ENCODE data around the gene ZFAND2B.

Gene ZFAND2B

DNA sequence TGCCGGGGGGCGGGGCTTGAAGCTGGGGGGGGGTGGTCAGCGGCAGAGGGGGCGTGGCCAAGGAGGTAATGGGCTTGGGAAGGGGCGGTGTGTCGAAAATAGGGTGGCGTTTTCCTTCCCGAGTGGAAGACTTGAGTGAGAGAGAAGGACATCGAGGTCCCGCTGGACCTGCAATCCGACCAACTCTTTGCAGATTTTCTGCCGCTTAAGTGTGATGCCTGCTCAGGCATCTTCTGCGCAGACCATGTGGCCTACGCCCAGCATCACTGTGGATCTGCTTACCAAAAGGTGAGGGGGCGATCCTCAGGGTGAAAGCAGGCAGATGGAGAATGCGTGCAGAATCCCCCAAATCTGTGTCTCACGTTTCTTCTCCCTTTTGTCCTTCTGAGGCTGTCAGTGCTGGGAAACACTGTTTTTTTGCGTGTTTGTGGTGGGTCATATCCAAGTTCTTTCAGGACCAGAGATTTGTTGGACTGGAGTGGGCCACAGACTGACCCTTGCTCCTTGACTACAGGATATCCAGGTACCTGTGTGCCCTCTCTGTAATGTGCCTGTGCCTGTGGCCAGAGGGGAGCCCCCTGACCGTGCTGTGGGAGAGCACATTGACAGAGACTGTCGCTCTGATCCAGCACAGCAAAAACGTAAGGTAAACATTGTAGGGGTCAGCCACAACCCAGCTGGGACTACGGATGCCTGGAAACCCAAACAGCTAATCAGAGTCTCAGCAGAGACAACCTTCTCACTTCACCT is 727 bp downstream of the ZFAND2B start:
- FAIRE-seq: no peak

DNA sequence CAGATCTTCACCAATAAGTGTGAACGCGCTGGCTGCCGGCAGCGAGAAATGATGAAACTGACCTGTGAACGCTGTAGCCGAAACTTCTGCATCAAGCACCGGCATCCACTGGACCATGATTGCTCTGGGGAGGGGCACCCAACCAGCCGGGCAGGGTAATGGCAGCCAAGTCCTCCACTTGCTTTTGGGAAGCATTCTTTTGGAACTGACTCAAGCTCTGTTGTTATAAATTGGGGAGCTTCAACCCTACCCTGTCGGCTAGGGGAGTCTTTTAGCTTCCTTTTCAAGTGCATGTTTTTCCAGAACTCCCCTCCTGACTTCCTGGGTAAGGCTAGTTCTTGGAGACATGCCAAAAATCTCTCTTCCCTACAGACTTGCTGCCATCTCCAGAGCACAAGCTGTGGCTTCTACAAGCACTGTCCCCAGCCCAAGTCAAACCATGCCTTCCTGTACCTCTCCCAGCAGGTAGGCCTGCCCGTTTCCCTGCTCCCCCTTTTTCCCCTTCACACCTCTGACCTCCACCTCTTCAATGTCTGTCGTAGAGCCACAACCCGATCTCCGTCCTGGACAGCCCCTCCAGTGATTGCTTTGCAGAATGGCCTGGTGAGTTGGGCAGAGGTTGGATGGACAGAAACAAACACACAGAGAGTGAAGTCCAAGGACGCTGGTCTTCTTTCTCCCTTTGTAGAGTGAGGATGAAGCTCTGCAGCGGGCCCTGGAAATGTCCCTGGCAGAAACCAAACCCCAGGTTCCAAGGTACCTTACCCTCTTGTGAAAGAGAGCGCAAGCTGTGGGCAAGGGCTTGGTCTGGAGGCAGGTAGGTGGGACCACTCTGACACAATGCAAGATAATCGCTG is 1.5 kb downstream of the ZFAND2B start:
- FAIRE-seq: no peak

DNA sequence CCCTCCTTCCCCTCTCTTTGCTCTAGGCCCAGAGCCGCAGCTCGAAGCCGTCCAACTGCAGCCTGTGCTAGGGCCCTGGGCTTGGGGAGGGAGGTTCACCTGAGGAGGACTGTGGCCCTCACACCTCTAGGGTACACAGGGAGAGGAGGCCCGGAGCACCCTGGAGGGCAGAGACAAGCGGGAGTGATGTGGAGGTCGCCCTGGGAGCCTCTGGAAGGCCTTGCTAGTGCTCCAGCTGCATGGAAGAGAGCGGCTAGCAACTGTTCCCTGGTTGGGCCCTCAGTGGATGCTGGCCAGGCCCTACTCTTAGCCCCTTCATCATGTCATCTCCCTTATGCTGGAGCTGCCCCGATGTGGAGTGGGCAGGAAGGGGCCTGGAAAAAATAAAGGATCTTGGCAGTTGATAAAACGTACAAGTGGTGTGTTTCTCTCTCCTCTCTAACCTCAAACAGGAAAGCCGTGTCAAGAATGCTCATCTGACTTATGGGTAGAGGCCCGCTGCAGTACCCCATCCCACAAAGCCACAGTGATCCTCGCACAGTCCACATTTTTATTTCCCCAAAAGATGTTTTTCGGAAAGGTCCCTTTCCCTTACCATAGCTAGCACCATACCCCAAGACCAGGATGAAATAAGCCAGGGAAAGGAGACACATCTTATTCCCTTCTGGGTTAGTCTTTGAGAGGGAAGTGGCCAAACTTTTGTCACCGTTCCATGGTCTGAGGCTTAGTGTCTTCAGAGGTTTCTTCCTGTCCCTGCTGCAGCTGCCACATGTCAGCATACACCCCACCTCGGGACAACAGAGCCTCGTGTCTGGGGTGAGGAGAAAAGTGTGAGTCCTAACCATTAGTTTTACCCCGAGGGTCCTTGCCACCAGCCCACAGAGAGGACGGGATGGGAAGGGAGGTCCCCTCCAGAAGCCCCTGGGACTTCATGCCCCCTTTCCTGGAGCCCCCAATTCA is 2.9 kb downstream of the ZFAND2B start:
- FAIRE-seq: no peak

DNA sequence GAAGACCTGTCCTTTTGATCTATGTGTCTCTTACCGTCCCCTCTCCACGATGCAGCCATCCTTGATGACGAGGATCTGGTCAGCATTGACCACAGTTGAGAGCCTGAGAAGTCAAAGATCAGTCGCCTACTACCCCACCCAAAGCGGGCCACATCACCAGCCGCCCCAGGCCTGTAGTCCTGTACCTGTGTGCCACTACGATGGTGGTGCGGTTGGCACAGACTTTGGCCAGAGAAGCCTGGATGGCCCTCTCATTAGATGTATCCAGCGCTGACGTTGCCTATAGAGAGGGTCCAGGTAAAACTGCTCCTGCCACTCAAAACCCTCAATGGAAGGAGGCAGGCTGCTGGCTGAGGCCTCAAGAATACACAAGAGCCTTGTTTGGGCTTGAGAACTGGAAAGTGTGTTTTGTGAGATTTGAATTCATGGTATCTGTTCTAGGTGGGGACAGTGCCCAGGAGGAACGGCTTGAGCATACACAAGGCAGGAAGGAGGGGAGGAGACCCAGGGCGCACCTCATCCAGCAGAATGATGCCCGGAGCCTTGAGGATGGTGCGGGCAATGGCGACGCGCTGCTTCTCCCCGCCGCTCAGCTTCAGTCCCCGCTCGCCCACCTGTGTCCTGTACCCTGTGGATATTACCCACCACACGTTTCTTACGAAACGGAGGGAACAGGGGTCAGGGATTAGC is 3.8 kb downstream of the ZFAND2B start:
- FAIRE-seq: no peak

DNA sequence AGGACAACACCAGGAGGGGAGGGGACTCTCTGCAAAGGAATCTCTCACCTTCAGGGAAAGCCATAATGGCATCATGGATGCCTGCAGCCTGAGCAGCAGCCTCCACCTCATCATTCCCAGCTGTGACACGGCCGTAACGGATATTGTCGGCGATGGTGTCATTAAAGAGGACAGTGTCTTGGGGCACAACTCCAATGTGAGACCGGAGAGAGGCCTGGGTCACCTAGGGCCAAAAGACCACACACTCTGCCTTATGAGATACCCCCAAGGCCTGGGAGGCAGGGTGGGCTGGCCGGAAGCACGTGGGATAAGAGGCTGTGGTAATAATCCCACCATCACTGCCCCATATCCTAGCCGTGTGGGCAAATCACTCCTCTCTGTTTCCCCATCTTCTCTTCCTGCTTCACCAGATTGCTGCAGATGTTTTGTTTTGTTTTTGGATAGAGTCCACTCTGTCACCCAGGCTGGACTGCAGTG is 4.3 kb downstream of the ZFAND2B start:
- no peak for FAIRE-seq

DNA sequence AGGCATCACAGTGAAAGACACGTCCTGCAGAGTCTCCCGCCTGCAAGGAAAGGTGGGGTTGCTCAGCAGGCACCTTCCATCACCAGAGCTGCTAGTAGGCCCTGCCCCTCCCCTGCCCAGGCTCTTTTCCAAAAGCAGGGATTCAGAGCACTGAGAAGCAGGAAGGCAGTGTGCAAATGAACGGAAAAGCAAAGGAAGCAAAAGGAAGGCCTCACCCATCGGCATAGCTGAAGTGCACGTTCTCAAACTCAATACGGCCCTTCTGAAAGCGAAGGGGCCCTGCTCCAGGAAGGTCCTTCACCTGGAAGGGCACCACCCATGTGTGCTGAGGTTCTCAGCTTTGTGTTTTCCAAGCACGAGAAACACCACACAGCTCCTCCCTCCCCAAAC is 6.4 kb downstream of the ZFAND2B start:
- no peak for FAIRE-seq

DNA sequence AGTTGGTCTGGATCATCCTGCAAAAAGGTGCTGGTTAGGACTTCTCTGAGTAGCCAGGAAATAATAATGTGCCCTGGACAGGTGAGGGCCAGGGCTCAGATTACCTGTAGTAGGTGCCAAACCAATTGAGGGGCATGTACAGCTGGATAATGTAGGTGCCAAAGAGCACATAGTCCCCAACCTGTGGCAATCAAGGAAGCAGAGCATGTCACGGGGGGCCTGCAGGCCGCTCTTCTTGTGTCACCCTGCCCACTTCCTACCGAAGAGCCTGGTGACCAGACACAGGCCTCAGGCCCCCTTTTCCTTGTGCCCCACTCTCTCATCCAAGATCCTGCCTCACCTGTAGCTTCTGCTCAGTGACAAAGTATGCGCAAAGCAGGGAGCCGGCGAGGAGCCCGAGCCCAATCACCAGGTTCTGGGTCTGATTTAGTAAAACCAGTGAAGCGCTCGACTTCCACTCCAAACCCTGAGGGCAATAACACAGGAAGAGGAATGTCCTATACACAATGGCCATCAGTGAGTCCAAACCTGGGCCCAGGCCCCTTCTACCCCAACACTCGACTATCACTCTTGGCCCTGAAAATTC is 7.0 kb downstream of the ZFAND2B start:
- no peak for FAIRE-seq

DNA sequence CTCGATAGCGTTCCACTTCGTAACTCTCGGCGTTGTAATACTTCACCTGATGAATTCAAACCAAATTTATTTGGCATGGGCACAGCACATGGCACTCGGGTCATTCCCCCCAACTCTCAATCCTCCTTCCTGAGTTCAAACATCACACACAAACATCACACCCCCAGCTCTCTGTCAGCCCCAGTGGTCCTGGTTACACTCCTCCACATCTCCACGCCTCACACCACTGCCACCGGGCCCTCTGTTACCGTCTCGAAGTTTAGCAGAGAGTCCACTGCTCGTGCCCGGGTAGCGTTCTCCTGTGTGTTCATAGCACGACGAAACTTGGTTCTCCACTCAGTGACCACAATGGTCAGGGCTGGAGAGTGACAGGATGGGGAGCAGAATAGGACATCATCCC is 7.6 kb downstream of the ZFAND2B start:
- no peak for FAIRE-seq

DNA sequence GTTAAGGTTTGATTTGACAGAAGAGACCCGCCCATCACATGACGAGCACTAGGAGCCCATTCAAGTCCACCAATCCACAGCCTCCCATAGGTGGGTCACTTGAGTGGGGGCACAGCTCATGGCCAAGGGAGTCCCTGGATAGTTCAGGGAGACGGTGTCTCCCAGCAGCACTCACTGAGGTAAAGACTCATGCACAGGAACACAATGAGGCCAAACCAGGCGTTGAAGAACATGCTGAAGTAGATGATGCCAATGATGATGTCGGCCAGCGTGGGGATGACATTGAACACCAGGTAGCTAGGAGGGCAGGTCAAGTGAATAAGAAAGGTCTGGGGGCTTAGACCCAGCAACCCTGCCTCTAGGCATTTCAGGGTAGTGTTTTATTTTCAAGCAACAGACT is 8.2 kb downstream of the ZFAND2B start:
- no peak for FAIRE-seq

DNA sequence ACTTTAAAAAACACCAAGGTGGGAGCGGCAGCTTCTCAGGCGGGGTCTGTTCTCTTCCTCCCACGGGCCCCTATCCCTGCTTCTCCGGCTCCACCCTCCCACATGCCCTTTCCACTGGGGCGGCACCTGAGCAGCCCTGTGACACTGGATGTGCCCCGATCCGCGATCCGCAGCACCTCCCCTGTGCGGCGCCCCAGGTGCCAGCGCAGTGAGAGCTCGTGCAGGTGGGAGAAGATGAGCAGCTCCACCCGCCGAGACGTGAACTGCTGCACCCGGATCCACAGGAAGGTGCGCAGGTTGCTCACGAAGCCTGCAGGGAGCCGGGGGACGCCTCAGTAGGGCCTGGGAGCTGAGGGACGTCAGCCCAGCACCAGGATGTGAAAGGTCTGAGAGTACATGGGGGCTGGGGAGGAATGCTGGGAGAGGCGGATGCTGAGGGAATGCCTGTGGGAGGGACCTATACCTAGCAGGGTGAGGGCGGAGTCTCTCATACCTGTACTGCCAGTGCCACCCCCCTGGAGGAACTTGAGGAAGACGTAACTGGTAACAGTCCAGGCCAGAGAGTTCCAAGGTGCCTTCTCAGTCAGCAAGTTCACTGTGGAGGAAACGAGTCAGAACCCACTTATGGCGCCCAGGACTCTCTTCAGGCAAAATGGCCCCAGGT is 9.4 kb downstream of the ZFAND2B start:
- FAIRE-seq: no peak

DNA sequence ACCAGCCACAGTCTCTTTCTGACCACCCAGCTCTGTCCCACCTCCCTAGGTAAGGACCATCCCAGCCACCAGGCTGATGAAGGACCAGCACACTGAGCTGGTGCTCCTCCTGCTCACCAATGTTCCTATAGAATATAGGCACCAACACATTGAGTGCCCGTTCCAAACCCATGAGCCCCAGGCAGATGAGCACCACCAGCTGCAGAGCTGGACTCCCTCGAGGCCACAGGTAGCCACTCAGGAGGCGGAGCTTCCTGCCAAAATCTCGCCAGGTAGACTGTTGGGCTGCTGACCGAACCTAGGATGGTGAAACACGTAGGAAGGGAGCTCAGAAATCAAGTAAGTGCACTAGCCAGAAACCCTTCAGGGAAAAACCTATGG is 9.9 kb downstream of the ZFAND2B start:
- FAIRE-seq: no peak

DNA sequence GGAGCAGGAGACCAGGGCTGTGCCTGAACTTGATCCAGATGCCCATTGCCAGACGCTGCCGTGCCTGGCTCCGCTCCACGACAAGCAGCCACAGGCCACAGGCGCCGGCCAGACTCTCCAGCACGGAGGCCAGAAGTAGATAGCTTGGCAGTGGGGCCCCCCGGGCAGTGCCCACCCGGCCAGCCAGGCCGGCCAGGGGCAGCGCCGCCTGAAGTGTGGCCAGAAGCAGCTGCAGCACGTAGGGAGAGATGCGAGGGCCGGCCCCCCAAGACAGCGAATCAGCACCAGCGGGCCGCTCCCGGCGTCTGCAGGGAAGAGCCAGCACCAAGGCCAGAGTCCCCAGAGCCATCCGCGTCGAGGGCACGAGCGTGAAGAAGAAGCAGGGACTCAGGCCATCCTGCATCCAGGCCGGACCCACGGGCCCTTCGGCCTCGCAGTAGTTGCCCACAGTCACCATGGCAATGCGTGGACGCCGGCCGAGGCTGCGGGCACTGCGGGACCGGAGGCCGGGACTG is 11.7 kb downstream of the ZFAND2B start:
- FAIRE-seq: no peak

DNA sequence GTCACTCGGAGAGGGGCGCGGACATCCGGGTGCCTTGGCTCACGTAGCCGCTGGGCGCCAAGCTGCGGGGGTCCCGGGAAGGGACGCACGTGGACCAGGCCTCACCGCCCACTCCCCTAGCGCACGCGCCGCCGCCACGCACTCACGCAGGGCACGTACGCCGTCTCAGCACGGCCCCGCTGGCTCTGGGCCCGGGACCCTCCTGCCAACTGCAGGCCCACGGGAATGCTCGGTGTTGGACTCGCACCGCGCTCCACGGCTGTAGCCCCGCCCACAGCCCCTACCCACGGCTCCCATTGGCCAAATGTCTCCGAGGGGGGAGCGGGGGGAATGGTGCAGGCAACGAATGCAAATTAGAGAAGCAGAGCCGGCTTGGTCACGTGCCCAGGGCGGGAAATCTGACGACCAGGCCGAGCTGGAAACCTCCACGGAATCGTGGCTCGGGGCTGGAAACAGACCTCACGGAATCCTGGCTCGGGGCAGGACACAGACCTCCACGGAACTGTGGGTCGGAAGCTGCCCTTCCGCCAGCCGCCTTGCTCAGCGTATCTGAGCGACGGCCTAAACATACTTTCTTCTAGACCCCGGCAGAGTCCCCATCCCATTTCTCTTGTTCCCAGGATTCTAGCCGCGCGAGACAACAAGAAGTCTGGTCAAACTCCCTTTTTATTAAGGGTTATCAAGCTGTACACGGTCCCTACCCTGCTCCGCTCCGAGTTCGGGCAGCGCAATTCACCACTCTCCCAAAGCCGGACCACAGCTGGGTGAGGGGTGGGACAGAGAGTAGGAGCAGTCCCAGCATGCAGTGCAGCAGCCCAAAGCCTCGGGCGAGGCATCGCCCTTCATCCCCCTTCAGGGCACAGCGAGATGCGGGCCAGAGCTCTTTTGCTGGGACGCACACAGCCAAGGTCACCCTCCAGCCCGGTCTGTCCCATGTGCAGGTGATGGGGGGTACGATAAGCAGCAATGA is 12.4 kb downstream of the ZFAND2B start, which contains the start of gene ABCB6:
Gene ABCB6 (minus strand): TSS at position 227 of the 970 bp plus-strand sequence. CDS start 285 bp downstream, outside the sequence.
- FAIRE-seq: no peak

DNA sequence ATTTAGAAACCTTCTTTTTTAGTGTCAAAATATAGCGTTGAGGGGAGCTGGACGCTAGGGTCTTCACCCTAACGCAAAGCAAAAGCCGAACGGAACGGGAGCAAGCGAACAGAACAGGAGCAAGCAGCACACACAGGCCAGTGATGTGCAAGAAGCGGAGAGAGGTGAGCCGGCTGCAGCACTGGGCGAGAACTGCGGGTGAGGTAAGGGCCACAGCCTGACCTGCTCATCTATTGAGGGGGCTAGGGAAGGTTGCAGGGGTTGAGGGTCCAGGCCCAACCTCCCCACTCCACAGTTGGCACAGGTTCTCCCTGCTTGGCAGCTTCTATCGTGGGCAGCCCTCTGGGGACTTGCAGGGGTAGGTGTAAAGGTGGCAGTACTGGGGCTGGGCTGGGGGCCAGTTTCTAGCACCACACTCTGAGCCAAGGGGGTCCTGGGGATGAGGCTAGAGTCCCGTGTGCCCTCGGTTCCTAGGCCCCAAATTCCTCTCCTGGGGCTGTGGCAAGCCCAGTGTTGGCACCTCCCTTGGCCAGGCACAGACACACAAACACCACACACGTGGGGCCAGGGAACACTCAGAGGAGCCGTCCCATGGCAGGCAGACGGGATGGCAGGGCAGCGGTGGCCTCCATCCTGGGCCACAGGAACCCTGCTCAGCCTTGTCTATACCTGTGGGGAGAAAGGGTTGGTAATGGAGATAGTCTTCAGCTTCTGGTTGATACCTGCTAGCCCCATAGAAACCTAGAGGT is 13.4 kb downstream of the ZFAND2B start:
- no peak for FAIRE-seq

DNA sequence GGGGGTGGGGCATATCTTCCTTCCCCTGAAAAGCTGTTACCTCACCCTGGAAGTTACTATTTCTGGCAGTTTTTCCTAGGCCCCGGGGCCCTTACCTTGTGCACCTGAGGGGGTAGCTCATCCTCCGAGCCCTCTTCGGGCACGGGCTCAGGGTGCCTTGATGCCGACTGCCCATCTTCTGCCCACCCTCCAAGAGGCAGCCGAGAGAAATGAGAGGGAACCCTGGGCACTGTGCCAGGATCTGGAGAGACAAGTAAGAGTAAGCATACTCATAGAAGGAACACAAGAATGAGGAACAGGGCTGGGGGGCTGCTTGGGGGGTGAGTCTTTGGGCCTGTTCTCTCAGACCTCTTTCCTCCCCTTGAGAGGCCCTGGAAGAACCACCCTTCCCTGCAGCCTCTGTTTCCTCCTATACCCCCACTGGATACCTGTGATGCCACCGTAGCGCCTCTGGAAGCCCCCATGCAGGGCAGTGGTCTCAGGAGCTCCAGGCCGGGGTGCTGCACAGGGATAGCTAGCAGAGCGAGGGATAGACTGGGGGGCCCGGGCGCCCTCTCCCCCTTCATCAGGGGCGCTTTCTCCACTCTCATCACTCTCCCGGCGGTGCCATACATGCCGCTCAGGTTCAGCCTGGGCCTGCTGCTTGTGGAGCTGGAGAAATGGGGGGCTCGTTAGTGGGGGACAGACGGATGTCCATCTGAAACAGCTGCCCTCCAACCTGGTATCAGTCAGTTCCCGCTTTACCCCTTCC is 14.2 kb downstream of the ZFAND2B start:
- FAIRE-seq: no peak

DNA sequence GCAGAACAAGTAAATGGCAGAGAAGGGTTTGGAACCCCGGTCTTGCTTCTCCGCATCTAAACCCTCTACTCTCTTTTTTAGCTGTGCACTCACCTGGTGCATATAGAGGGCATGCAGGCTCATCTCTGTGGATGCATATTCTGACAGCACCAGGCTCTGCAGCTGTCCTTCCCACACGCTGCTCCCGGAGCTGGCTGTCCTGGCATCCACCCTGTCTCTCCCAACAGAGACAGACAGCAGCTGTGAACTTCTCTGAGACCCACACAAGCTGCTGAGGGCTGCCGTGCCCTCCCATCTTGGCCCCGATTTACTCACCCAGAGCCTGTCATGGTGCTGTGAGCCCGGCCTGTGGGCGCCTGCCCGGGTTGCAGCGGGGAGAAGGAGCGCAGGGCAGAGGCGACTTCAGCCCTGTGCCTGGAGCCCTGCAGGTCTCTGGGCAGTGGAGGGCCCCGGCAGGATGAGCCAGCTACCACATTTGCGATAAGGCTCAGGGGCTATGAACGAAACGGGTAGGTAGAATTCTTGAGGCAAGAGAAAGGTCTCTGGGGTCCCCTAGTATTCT is 15.5 kb downstream of the ZFAND2B start:
- FAIRE-seq: no peak

DNA sequence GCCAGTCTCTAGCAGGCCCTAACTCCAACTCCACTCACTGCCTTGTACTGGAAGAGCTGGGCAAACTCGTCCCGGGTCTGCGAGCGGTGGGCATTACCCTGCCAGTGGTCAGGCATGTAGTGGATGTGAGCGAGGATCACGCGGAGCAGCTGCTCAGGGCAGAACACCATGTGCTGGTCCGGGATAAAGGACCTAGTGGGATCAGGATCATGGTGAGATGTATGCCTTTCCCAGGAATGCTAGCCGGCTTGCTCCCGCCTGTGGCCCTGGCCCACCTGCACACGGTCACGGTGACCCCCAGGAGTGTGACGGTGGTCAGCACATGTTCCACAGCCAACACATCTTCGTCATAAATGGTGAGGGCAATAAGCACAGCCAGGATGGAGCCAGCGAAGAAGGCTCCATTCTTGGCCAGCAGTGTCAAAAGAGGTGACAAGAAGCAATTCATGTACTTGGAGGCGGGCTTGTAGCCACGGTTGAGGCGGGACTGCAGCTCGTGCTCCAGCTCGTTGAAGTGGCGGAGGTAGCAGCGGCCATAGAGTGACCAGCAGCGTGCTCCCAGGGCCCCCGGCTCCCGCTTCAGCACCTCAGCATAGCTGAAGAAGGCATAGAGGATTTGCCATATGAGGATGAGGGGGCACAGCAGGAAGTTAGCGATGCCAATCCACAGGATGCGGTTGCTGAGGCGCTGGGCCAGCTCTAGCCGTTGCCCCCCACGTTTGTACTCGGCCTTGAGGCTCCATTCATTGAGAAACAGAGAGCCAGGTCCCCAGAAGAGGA is 17.4 kb downstream of the ZFAND2B start:
- no peak for FAIRE-seq

Measured in TTC549 (cell line).